T-cell (primary cell): ENCODE measurements around the gene OR2A42. TPM values are rescaled to one million over a fixed set of nuclear protein-coding genes. Genes with fewer than 3 reads are reported as not detected.
"Not testable (repeated sequence)": the region's sequence is repeated elsewhere in the genome, so short reads cannot be mapped to it uniquely, and the experiment has no call there.

ENCODE experiments used
- ATAC-seq, 4 experiments: fragments of 200-7000 bp in 3 of 4; fragments of 150-1000 bp in 1 of 4; cut with Tn5 transposase; replicated peaks in 1 of 4; 1 replicate in 3 of 4; 2 replicates in 1 of 4; pipeline ENCODE4 v1.10.0; 2021; ENCODE audit warnings: moderate library complexity in 3 of 4, mild to moderate bottlenecking in 2 of 4, moderate number of reproducible peaks in 1 of 4
- CTCF ChIA-PET, 2 donors: fragments of 300-600 bp; sonication (Branson Sonifier 250); formaldehyde crosslinking; loops; one replicate each; lab custom pipeline; 2022; ENCODE audit warnings: antibody characterized with exemption in 2 of 2; lab: Charles Lee
- POLR2A ChIA-PET, 2 donors: fragments of 300-600 bp; sonication (Branson Sonifier 250); formaldehyde crosslinking; loops; one replicate each; lab custom pipeline; 2022; ENCODE audit warnings: antibody characterized with exemption in 2 of 2; lab: Charles Lee
- DNase-seq, 35 experiments: peaks; one replicate each; pipeline versions ENCODE4 v3.0.0 to v3.0.0-alpha.2; 2013 to 2023
- H3K27ac ChIP-seq: one replicate; pipeline ENCODE4 v1.5.1; 2013; ENCODE audit warnings: low read length
- H3K27me3 ChIP-seq, 2 experiments: replicated peaks in 1 of 2; 1 replicate in 1 of 2; 2 replicates in 1 of 2; pipeline versions ENCODE4 v1.6.1 to v1.7.0; 2013; ENCODE audit warnings: low read length in 1 of 2, mixed read lengths in 1 of 2; ENCODE audit not compliant: control insufficient read depth in 2 of 2, insufficient read depth in 2 of 2; ENCODE audit errors: extremely low read depth in 1 of 2
- H3K36me3 ChIP-seq, 2 donors: 1 replicate in 1 of 2; 2 replicates in 1 of 2; pipeline versions ENCODE4 v1.6.1 to v1.7.0; 2013; ENCODE audit warnings: low read length in 1 of 2; ENCODE audit not compliant: control insufficient read depth in 2 of 2, insufficient read depth in 1 of 2; ENCODE audit errors: extremely low read depth in 1 of 2
- H3K4me1 ChIP-seq, 2 experiments: 1 replicate in 1 of 2; 2 replicates in 1 of 2; pipeline versions ENCODE4 v1.6.1 to v1.7.0; 2013; ENCODE audit warnings: low read length in 2 of 2, mixed read lengths in 1 of 2; ENCODE audit not compliant: insufficient read depth in 2 of 2, control insufficient read depth in 1 of 2; ENCODE audit errors: extremely low read depth in 1 of 2
- H3K4me3 ChIP-seq, 2 donors: 1 replicate in 1 of 2; 2 replicates in 1 of 2; pipeline versions ENCODE4 v1.5.1 to v1.7.0; 2013; ENCODE audit warnings: mild to moderate bottlenecking in 2 of 2, low read length in 1 of 2, moderate library complexity in 1 of 2; ENCODE audit not compliant: control insufficient read depth in 1 of 2; ENCODE audit errors: extremely low read depth in 1 of 2
- H3K9me3 ChIP-seq: 2 replicates; pipeline ENCODE4 v1.7.0; 2013
- H3K27ac Mint-ChIP-seq, 2 donors: one replicate each; pipeline ENCODE4 v1.8.0; 2020 to 2021; ENCODE audit warnings: mild to moderate bottlenecking in 2 of 2, mixed read lengths in 2 of 2
- H3K27me3 Mint-ChIP-seq, 2 donors: one replicate each; pipeline ENCODE4 v1.8.0; 2021 to 2022; ENCODE audit warnings: mixed read lengths in 2 of 2
- H3K36me3 Mint-ChIP-seq: one replicate; pipeline ENCODE4 v1.8.0; 2021; ENCODE audit warnings: mixed read lengths
- H3K4me1 Mint-ChIP-seq, 3 donors: one replicate each; pipeline ENCODE4 v1.8.0; 2020 to 2022; ENCODE audit warnings: mixed read lengths in 3 of 3, mild to moderate bottlenecking in 1 of 3
- H3K4me3 Mint-ChIP-seq, 3 donors: one replicate each; pipeline ENCODE4 v1.8.0; 2020 to 2022; ENCODE audit warnings: mild to moderate bottlenecking in 3 of 3, mixed read lengths in 3 of 3, moderate library complexity in 3 of 3
- H3K9me3 Mint-ChIP-seq, 3 donors: one replicate each; pipeline ENCODE4 v1.8.0; 2020 to 2022; ENCODE audit warnings: mixed read lengths in 3 of 3
- WGBS: methylation state at CpG from one replicate; pipeline ENCODE4 v1.1.5; 2013; ENCODE audit warnings: missing lambda C conversion rate; ENCODE audit not compliant: insufficient coverage; 5-methylcytosine and 5-hydroxymethylcytosine counted together
- total RNA-seq, 35 experiments: library from RNA in 6 of 35; stranded (reverse) in 6 of 35; fragments of 120-200 nt in 1 of 35; gene quantifications; one replicate each; pipeline versions ENCODE4 v1.2.1 to v1.2.4 and lab custom pipeline; 2013 to 2026

The OR2A42 gene
- total RNA-seq, 5 donors from 2014 or later (not counting 1 experiment from before 2014, with no cell fraction given): 0.09 to 0.13 TPM; not detected in 3

GRCh38 chr7:144275281-144275680 is 35.9 kb upstream of the OR2A42 start:
- POLR2A ChIA-PET, H3K9me3 ChIP-seq, H3K36me3 ChIP-seq, H3K4me3 Mint-ChIP-seq, CTCF ChIA-PET, H3K27me3 Mint-ChIP-seq, H3K27me3 ChIP-seq, H3K36me3 Mint-ChIP-seq, H3K27ac ChIP-seq, H3K4me3 ChIP-seq, DNase-seq, H3K4me1 ChIP-seq, H3K9me3 Mint-ChIP-seq, ATAC-seq, H3K27ac Mint-ChIP-seq, H3K4me1 Mint-ChIP-seq: not testable (repeated sequence)
- no CpG with 5 or more reads among the region's 6 CpGs for WGBS

- not testable (repeated sequence) for ATAC-seq
Observed at GRCh38 chr7:144269188-144269587, 29.8 kb upstream of the OR2A42 start, which contains the start of gene CTAGE8. TSS of gene CTAGE8 (minus strand) at chr7:144269288. CDS start at chr7:144269250, 38 bp downstream.

DNA sequence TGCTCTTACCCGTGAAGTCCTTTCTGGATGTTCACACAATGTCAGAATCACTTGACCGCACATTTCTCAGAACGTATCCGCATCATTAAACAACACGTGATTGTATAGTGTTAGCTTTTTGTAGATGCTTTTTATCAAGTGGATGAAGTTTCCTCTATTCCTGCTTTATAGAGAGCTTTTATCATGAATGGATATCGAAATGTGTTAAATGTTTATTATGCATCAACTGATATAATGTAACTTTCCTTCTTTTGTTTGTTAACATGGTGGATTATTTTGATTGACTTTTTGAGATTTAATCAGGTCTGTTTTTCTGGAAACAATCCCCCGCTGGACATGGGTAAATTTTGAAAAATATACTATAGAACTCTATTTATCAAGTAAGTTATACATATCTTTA is 25.3 kb upstream of the OR2A42 start, which contains the start of gene OR2A7:
TSS of gene OR2A7 (minus strand) at position 101 of the 400 bp plus-strand sequence. CDS start 5,164 bp downstream, outside the sequence.
- ATAC-seq, POLR2A ChIA-PET, H3K4me1 Mint-ChIP-seq, H3K4me3 Mint-ChIP-seq, H3K4me3 ChIP-seq, DNase-seq, H3K27me3 ChIP-seq, H3K36me3 Mint-ChIP-seq, H3K4me1 ChIP-seq, H3K9me3 Mint-ChIP-seq, CTCF ChIA-PET, H3K27ac Mint-ChIP-seq, H3K36me3 ChIP-seq, H3K9me3 ChIP-seq, H3K27me3 Mint-ChIP-seq, H3K27ac ChIP-seq: not testable (repeated sequence)
- no CpG with 5 or more reads among the region's 7 CpGs for WGBS

More at GRCh38 chr7:144269188-144269587, 29.8 kb upstream of the OR2A42 start, which contains the start of gene CTAGE8:
- DNase-seq, CTCF ChIA-PET, H3K4me1 Mint-ChIP-seq, H3K9me3 ChIP-seq, H3K27me3 Mint-ChIP-seq, H3K4me3 ChIP-seq, H3K27ac Mint-ChIP-seq, POLR2A ChIA-PET, H3K9me3 Mint-ChIP-seq, H3K4me3 Mint-ChIP-seq, H3K36me3 Mint-ChIP-seq, H3K36me3 ChIP-seq, H3K27ac ChIP-seq, H3K27me3 ChIP-seq, H3K4me1 ChIP-seq: not testable (repeated sequence)
- WGBS: no CpG with 5 or more reads among the region's 19 CpGs

GRCh38 chr7:144262128-144262527 is 22.7 kb upstream of the OR2A42 start:
- H3K27me3 ChIP-seq, H3K27ac ChIP-seq, H3K27ac Mint-ChIP-seq, H3K36me3 Mint-ChIP-seq, H3K4me1 ChIP-seq, ATAC-seq, H3K4me3 Mint-ChIP-seq, H3K4me3 ChIP-seq, H3K4me1 Mint-ChIP-seq, CTCF ChIA-PET, H3K9me3 Mint-ChIP-seq, H3K27me3 Mint-ChIP-seq, H3K36me3 ChIP-seq, H3K9me3 ChIP-seq, POLR2A ChIA-PET, DNase-seq: not testable (repeated sequence)
- WGBS: no CpG with 5 or more reads among the region's 2 CpGs

GRCh38 chr7:144259067-144259466 is 19.7 kb upstream of the OR2A42 start:
- ATAC-seq, H3K4me3 ChIP-seq, H3K4me1 ChIP-seq, H3K4me1 Mint-ChIP-seq, H3K27me3 ChIP-seq, H3K27me3 Mint-ChIP-seq, H3K4me3 Mint-ChIP-seq, H3K9me3 Mint-ChIP-seq, H3K9me3 ChIP-seq, H3K36me3 ChIP-seq, DNase-seq, H3K27ac Mint-ChIP-seq, H3K27ac ChIP-seq, H3K36me3 Mint-ChIP-seq, CTCF ChIA-PET, POLR2A ChIA-PET: not testable (repeated sequence)
- no CpG with 5 or more reads among the region's 14 CpGs for WGBS

DNA sequence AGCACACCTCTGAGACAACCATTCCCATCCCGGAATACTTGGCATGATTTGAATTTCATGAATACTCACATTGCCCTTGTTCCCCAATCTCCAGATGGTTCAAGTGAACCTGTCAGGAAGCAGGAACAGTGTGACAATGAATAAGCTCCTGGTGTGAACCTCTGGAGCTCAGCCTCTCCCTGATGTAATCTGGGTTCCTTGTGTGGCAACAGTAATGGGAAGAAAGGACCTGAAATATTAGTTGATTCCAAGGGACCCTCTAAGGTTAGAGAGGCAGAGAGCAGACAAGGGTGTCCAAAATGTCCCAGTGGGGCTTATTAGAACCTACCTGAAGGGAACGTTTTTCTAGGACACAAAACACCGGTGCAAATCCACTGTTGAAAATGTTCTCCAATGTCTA is 16.7 kb upstream of the OR2A42 start:
- H3K36me3 Mint-ChIP-seq: no peaks in the 10 kb centered on the region
- no peak for ATAC-seq
- no peaks in the 10 kb centered on the region for H3K27me3 ChIP-seq
- CTCF ChIA-PET: no interaction called here
- DNase-seq: no peak
- H3K36me3 ChIP-seq: no peaks in the 10 kb centered on the region
- 71% methylated on average over 1 of the region's 3 CpGs for WGBS
- H3K9me3 ChIP-seq: no peaks in the 10 kb centered on the region
- no peak overlapping the region for H3K27ac ChIP-seq
- H3K4me3 ChIP-seq: no peak overlapping the region
- H3K27ac Mint-ChIP-seq: no peak overlapping the region
- H3K4me1 Mint-ChIP-seq: no peaks in the 10 kb centered on the region
- H3K27me3 Mint-ChIP-seq: no peaks in the 10 kb centered on the region
- no peaks in the 10 kb centered on the region for H3K9me3 Mint-ChIP-seq
- no peaks in the 10 kb centered on the region for H3K4me1 ChIP-seq
- no peak overlapping the region for H3K4me3 Mint-ChIP-seq
- POLR2A ChIA-PET: no interaction called here

DNA sequence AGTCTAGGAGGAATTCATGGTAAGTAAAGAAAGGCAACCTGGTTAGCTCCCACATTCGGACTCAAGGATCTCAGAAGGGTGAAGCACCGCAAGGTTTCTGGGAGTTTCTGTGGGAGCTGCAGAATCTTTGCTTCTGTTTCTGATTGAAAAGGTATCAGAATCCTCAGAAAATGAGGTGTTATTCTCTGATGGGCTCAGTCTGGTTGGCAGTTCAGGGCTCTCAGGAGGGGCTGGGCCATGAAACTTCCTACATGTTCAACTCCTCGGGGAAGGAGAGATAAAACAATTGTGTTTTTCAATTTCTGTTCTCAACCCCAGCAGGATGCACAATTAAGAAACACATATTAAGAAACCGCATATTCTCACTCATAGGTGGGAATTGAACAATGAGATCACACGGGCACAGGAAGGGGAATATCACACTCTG is 16.1 kb upstream of the OR2A42 start:
- no peaks in the 10 kb centered on the region for H3K9me3 ChIP-seq
- Mint-ChIP-seq H3K36me3 (no peaks in the 10 kb centered on the region), H3K4me1 (no peaks in the 10 kb centered on the region), H3K4me3 (no peak overlapping the region), H3K27ac (no peak overlapping the region), H3K9me3 (no peaks in the 10 kb centered on the region), H3K27me3 (no peaks in the 10 kb centered on the region)
- CTCF ChIA-PET: no interaction called here
- DNase-seq (no peak), ATAC-seq (no peak)
- 92% methylated on average over 2 of the region's 5 CpGs for WGBS
- H3K27me3 ChIP-seq: no peaks in the 10 kb centered on the region
- no peaks in the 10 kb centered on the region for H3K36me3 ChIP-seq
- H3K4me1 ChIP-seq: no peaks in the 10 kb centered on the region
- H3K27ac ChIP-seq: no peak overlapping the region
- POLR2A ChIA-PET: no interaction called here
- no peak overlapping the region for H3K4me3 ChIP-seq
